WTC11 (cell line): ENCODE data around the gene AHRR. TPM values are rescaled to one million over a fixed set of nuclear protein-coding genes. Genes with fewer than 3 reads are reported as not detected.

Experiments used
- ATAC-seq: fragments of 200-7000 bp; cut with Tn5 transposase; 2 replicates; pipeline ENCODE4 v1.10.0; 2021; ENCODE audit warnings: mild to moderate bottlenecking, moderate library complexity
- CTCF ChIA-PET: fragments of 300-600 bp; sonication (Branson Sonifier 250); formaldehyde crosslinking; loops from one replicate; lab custom pipeline; 2021; ENCODE audit warnings: antibody characterized with exemption; lab: Charles Lee
- POLR2A ChIA-PET: fragments of 350-600 bp; sonication (Branson Sonifier 250); formaldehyde crosslinking; loops from one replicate; lab custom pipeline; 2021; ENCODE audit warnings: antibody characterized with exemption; lab: Charles Lee
- DNase-seq: peaks from one replicate; pipeline ENCODE4 v3.0.0; 2021; ENCODE audit warnings: low spot score
- H3K27ac Mint-ChIP-seq: 2 replicates; pipeline ENCODE4 v1.8.0; 2021; ENCODE audit warnings: mixed read lengths
- H3K27me3 Mint-ChIP-seq: 2 replicates; pipeline ENCODE4 v1.8.0; 2021; ENCODE audit warnings: low read depth, mild to moderate bottlenecking, moderate library complexity, mixed read lengths
- H3K36me3 Mint-ChIP-seq: 2 replicates; pipeline ENCODE4 v1.8.0; 2021; ENCODE audit warnings: mixed read lengths
- H3K4me1 Mint-ChIP-seq: 2 replicates; pipeline ENCODE4 v1.8.0; 2022; ENCODE audit warnings: mixed read lengths
- H3K4me3 Mint-ChIP-seq: 2 replicates; pipeline ENCODE4 v1.8.0; 2021; ENCODE audit warnings: mild to moderate bottlenecking, moderate library complexity, mixed read lengths
- H3K9me3 Mint-ChIP-seq: 2 replicates; pipeline ENCODE4 v1.8.0; 2021; ENCODE audit warnings: mixed read lengths
- ATF6 ChIP-seq: sonication (generic); formaldehyde crosslinking; IDR thresholded peaks from 2 replicates; pipeline ENCODE4 v1.8.1; 2023; ENCODE audit warnings: mild to moderate bottlenecking, missing genetic modification reagents
- CBFB ChIP-seq: sonication (generic); formaldehyde crosslinking; IDR thresholded peaks from 2 replicates; pipeline ENCODE4 v1.8.1; 2022; ENCODE audit warnings: mild to moderate bottlenecking, low read depth, missing genetic modification reagents
- ELF4 ChIP-seq: sonication (generic); formaldehyde crosslinking; IDR thresholded peaks from 2 replicates; pipeline ENCODE4 v1.8.1; 2022; ENCODE audit warnings: low read depth, mild to moderate bottlenecking, moderate library complexity, missing genetic modification reagents
- MYBL2 ChIP-seq: sonication (generic); formaldehyde crosslinking; IDR thresholded peaks from 2 replicates; pipeline ENCODE4 v1.8.1; 2023; ENCODE audit warnings: mild to moderate bottlenecking, moderate library complexity, missing genetic modification reagents
- NR2C2 ChIP-seq: sonication (generic); formaldehyde crosslinking; IDR thresholded peaks from 2 replicates; pipeline ENCODE4 v1.8.0; 2022; ENCODE audit warnings: mild to moderate bottlenecking, missing genetic modification reagents
- SMAD3 ChIP-seq: sonication (generic); formaldehyde crosslinking; IDR thresholded peaks from 2 replicates; pipeline ENCODE4 v1.8.0; 2022; ENCODE audit warnings: missing genetic modification reagents, mild to moderate bottlenecking, borderline replicate concordance
- SP1 ChIP-seq: sonication (generic); formaldehyde crosslinking; conservative IDR thresholded peaks from 2 replicates; pipeline ENCODE4 v1.8.1; 2022; ENCODE audit warnings: missing genetic modification reagents
- TEAD1 ChIP-seq: sonication (generic); formaldehyde crosslinking; IDR thresholded peaks from 2 replicates; pipeline ENCODE4 v1.8.0; 2022; ENCODE audit warnings: mild to moderate bottlenecking, missing genetic modification reagents
- USF2 ChIP-seq: sonication (generic); formaldehyde crosslinking; IDR thresholded peaks from 2 replicates; pipeline ENCODE4 v1.8.1; 2023; ENCODE audit warnings: mild to moderate bottlenecking, missing genetic modification reagents, moderate library complexity
- ZNF671 ChIP-seq: fragments of 250-450 bp; sonication (Bioruptor Pico); IDR thresholded peaks from 2 replicates; pipeline ENCODE4 v1.8.0; 2021; ENCODE audit warnings: mild to moderate bottlenecking
- ZSCAN18 ChIP-seq: fragments of 250-450 bp; sonication (Bioruptor Pico); IDR thresholded peaks from 2 replicates; pipeline ENCODE4 v2.1.2; 2022; ENCODE audit warnings: mild to moderate bottlenecking, moderate library complexity
- total RNA-seq: library from RNA; stranded (reverse); gene quantifications from 3 replicates; pipeline ENCODE4 v1.2.3, GENCODE V29; 2021
- TF ChIP-seq, protein P1 (sequence below): sonication (generic); formaldehyde crosslinking; IDR thresholded peaks from 2 replicates; pipeline ENCODE4 v1.8.1; 2023; ENCODE audit warnings: mild to moderate bottlenecking, missing genetic modification reagents

The AHRR gene
- total RNA-seq, 1 experiment from 2014 or later = 4.5 TPM

GRCh38 chr5:385321-385720 lies 63.8 kb downstream of the AHRR start:
- no peaks in the 10 kb centered on the region; the same call in 1 of the 2 replicates for H3K27me3 Mint-ChIP-seq
- H3K27ac Mint-ChIP-seq = no peak overlapping the region
- ATAC-seq = no peak
- no peak for DNase-seq
- H3K36me3 Mint-ChIP-seq = peaks cover 5% of the 10 kb centered on the region; the same call in 1 of the 2 replicates
- ChIA-PET POLR2A (no interaction called here), CTCF (interaction anchor here (1.3 to 1.7 kb wide), 2 partner anchors 29 to 46 kb away, joined by 4 to 5 read pairs; no protein-coding TSS in a partner anchor)
- H3K9me3 Mint-ChIP-seq = peaks cover 20% of the 10 kb centered on the region
- TF ChIP-seq USF2 (no peak), TEAD1 (no peak), SMAD3 (CRISPR knock-in tag) (no peak), NR2C2 (CRISPR knock-in tag) (no peak), MYBL2 (CRISPR knock-in tag) (no peak)
- H3K4me1 Mint-ChIP-seq = peaks cover 11% of the 10 kb centered on the region
- no peak overlapping the region for H3K4me3 Mint-ChIP-seq

- Mint-ChIP-seq H3K27ac (0 out of 2 replicates have a peak overlapping the region, but pooled peaks have one; percentile 37), H3K9me3 (peaks cover 20% of the 10 kb centered on the region), H3K36me3 (peaks cover 5% of the 10 kb centered on the region; the same call in 1 of the 2 replicates)
- POLR2A ChIA-PET = no interaction called here
- no peak for ATAC-seq
- no peak for DNase-seq
- TF ChIP-seq CBFB (CRISPR knock-in tag) = no peak
- TF ChIP-seq ZSCAN18 = no peak
- no peak for TF ChIP-seq SP1 (CRISPR knock-in tag)
- TF ChIP-seq ZNF671 (CRISPR knock-in tag) = no peak
- TF ChIP-seq, protein P1, sequence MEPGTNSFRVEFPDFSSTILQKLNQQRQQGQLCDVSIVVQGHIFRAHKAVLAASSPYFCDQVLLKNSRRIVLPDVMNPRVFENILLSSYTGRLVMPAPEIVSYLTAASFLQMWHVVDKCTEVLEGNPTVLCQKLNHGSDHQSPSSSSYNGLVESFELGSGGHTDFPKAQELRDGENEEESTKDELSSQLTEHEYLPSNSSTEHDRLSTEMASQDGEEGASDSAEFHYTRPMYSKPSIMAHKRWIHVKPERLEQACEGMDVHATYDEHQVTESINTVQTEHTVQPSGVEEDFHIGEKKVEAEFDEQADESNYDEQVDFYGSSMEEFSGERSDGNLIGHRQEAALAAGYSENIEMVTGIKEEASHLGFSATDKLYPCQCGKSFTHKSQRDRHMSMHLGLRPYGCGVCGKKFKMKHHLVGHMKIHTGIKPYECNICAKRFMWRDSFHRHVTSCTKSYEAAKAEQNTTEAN (CRISPR knock-in tag) = no peak
- TF ChIP-seq USF2 = no peak
- no peak for TF ChIP-seq ATF6
- no peak for TF ChIP-seq ELF4 (CRISPR knock-in tag)
- TF ChIP-seq, all 79 proteins: peak for 0
- peaks cover 19% of the 10 kb centered on the region for H3K4me1 Mint-ChIP-seq
- H3K27me3 Mint-ChIP-seq = no peaks in the 10 kb centered on the region; the same call in 1 of the 2 replicates
- H3K4me3 Mint-ChIP-seq = no peak overlapping the region
- CTCF ChIA-PET = interaction anchor here (0.5 to 1.7 kb wide), 6 partner anchors 27 to 166 kb away, joined by 3 to 5 read pairs (median 4); partner anchors contain the start of gene AHRR
Observed at GRCh38 chr5:386432-387341, 65.2 kb downstream of the AHRR start.
